Muscle of leg (tissue), 11 donors: ENCODE data around the gene SLC38A1. TPM values are rescaled to one million over a fixed set of nuclear protein-coding genes. Genes with fewer than 3 reads are reported as not detected.

Experiments
- DNase-seq: peaks from one replicate; pipeline ENCODE4 v3.0.0; 2013
- H3K27ac ChIP-seq: one replicate; pipeline ENCODE4 v1.5.1; 2013; ENCODE audit warnings: mild to moderate bottlenecking, low read length, control low read depth
- H3K27me3 ChIP-seq: one replicate; pipeline ENCODE4 v1.6.1; 2013; ENCODE audit warnings: low read length; ENCODE audit not compliant: control insufficient read depth, insufficient read depth
- H3K36me3 ChIP-seq: one replicate; pipeline ENCODE4 v1.6.1; 2013; ENCODE audit warnings: low read length; ENCODE audit not compliant: control insufficient read depth, insufficient read depth
- H3K4me1 ChIP-seq: one replicate; pipeline ENCODE4 v1.6.1; 2013; ENCODE audit warnings: low read length; ENCODE audit not compliant: control insufficient read depth, insufficient read depth
- H3K4me3 ChIP-seq: one replicate; pipeline ENCODE4 v1.5.1; 2013; ENCODE audit warnings: low read length, control low read depth
- H3K9me3 ChIP-seq: replicated peaks from 2 replicates; pipeline ENCODE4 v1.6.1; 2013; ENCODE audit warnings: low read depth, low read length; ENCODE audit not compliant: control insufficient read depth
- WGBS: methylation state at CpG from one replicate; pipeline ENCODE4 v1.1.5; 2013; ENCODE audit warnings: missing lambda C conversion rate; ENCODE audit not compliant: insufficient coverage; 5-methylcytosine and 5-hydroxymethylcytosine counted together
- polyA plus RNA-seq, 8 donors: library from polyadenylated mRNA; unstranded; fragments of 120-200 nt; gene quantifications; one replicate each; pipeline versions ENCODE4 v1.2.1 to v1.2.3, GENCODE V29; 2013; ENCODE audit warnings: inconsistent platforms in 1 of 8, low replicate concordance in 1 of 8; ENCODE audit not compliant: insufficient read length in 8 of 8, insufficient read depth in 1 of 8
- total RNA-seq: library from RNA; stranded (reverse); fragments of 120-200 nt; gene quantifications from one replicate; pipeline ENCODE4 v1.2.4, GENCODE V29; 2013

Gene SLC38A1
- total and polyA plus RNA-seq, 9 donors: 24.3 to 44.0 (median 31.1) TPM

DNA sequence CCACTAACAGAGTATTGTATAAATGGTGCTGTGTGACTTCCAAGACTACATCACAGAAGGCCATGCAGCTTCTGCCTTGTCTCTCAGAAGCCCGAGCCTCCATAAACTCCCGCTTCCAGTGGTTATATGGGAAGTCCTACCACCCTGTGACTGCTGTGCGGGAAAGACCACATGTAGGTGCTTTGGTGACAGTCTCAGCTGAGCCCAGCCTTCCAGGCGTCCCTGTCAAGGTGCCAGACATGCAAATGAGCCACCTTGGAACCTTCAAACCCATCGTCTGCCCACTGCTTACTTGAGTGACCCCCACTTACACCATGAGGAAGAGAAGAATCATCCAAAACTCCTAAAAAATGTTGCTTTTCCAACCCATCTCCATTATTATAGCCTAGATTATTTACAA lies 123.0 kb downstream of the SLC38A1 start:
- Histone ChIP-seq H3K9me3 (no peaks in the 10 kb centered on the region), H3K4me3 (no peak overlapping the region), H3K27ac (no peak overlapping the region), H3K27me3 (no peaks in the 10 kb centered on the region), H3K4me1 (no peaks in the 10 kb centered on the region), H3K36me3 (no peaks in the 10 kb centered on the region)
- 69% methylated on average over 3 of the region's 5 CpGs for WGBS
- DNase-seq: no peak

DNA sequence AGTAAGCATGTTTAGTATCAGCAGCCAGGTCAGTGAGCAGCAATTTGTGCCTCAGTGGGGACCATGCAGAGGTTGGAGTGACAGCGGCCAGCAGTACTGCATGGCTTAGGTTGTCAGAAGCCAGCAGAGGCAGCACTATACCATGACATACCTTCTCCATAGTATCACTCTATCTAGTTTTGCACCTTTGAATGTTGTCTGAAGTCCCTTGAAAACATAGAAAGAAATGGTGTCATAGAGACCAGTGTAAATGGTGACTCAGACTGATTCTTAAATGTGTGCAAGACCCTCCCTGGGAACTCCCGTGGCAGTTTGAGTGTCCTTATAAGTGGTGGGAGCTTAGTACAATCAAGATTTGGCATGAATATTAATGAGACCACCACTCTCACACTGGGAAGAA lies 124.4 kb downstream of the SLC38A1 start:
- Histone ChIP-seq H3K9me3 (no peaks in the 10 kb centered on the region), H3K27ac (no peak overlapping the region), H3K36me3 (no peaks in the 10 kb centered on the region), H3K27me3 (no peaks in the 10 kb centered on the region), H3K4me1 (no peaks in the 10 kb centered on the region), H3K4me3 (no peak overlapping the region)
- no peak for DNase-seq
- 80% methylated on average over 1 of the region's 2 CpGs for WGBS

DNA sequence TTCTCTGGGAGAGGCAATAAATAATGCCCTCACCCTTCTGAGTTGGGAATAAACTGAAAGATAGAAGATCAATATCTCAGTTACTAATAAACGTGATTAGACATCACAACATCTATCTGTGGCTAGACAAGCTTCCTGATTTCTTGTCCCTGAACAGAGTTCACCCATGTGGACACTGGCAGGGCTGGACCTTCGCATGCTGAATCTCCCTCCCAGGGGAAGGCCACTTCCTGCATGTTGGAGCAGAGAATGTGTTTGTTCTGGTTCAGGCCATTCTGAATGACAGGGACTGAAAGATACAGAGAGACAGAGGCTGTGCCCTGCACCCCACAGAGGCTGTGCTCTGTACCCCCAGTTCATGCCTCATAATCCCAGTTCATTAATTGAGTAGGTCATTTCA lies 132.6 kb downstream of the SLC38A1 start:
- Histone ChIP-seq H3K27me3 (no peaks in the 10 kb centered on the region), H3K4me1 (no peaks in the 10 kb centered on the region), H3K36me3 (no peaks in the 10 kb centered on the region), H3K4me3 (no peak overlapping the region), H3K9me3 (no peaks in the 10 kb centered on the region), H3K27ac (no peak overlapping the region)
- DNase-seq: no peak
- 60% methylated on average over 1 of the region's 2 CpGs for WGBS

DNA sequence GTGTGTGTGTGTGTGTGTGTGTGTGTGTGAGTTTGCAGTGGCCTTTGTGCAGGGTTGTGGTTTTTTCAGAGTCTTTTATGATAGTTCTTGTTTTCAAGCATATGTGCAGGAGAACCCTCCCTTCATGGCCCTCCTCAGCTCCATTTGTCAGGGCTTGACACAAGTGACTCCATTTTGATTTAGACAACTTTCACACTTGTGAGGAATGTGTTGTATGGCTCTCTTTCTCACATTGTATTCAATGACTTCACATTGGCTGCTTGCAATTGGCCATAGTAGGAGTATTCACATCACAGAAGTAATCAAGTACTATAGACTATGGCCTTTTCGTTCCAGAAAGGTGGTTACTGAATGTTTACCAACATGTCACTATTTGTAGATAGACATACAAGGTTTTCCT lies 133.1 kb downstream of the SLC38A1 start:
- WGBS: no CpG with 5 or more reads among the region's 1 CpG
- no peak overlapping the region for H3K4me3 ChIP-seq
- no peaks in the 10 kb centered on the region for H3K27me3 ChIP-seq
- no peak for DNase-seq
- no peaks in the 10 kb centered on the region for H3K9me3 ChIP-seq
- H3K27ac ChIP-seq: no peak overlapping the region
- no peaks in the 10 kb centered on the region for H3K4me1 ChIP-seq
- no peaks in the 10 kb centered on the region for H3K36me3 ChIP-seq

DNA sequence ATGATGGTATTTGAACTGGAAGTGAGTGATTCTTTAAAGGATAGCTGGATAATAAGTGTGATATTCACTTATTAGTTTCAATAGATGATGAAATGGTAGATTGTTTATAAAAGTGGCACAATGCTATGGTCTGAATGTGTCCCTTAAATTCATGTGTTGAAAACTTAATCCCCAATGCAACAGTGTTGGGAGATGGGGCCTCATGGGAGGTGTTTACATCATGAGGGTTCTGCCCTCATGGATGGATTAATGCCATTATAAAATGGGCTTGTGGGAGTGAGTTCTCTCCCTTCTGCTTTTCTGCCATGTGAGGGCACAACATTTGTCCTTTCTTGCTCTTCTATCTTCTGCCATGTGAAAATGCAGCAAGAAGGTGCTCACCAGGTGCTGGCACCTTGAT lies 134.0 kb downstream of the SLC38A1 start:
- Histone ChIP-seq H3K4me1 (no peaks in the 10 kb centered on the region), H3K9me3 (no peaks in the 10 kb centered on the region), H3K27ac (no peak overlapping the region), H3K36me3 (no peaks in the 10 kb centered on the region), H3K27me3 (no peaks in the 10 kb centered on the region), H3K4me3 (no peak overlapping the region)
- DNase-seq: no peak

DNA sequence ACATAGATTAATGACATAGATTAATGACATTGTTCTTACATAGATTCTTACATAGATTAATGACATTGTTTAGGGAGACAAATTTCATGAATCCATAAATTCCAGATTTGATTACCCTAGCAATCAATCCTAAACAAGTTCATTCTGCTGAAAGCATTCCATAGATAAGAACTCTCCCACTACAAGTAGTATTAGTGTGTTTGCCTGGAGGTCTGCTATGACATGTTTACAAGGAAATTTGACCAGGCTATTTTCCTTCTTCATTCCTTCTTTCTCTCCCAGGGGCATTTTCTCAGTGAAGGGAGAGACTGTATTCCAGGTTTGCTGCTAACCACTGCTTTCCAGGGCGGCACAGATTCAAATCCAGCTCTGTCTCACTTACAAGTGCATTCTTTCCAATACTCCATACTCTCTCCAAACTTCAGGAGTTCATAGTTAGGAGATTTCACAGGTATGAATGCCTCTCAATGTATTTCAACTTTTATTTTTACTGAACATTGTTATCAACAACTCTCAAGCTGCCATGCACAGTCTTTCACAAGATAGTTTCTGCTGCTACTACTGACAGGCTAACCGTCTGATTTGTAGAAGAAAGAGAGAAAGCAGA lies 134.5 kb downstream of the SLC38A1 start:
- Histone ChIP-seq H3K36me3 (no peaks in the 10 kb centered on the region), H3K27ac (no peak overlapping the region), H3K4me1 (no peaks in the 10 kb centered on the region), H3K27me3 (no peaks in the 10 kb centered on the region), H3K9me3 (no peaks in the 10 kb centered on the region), H3K4me3 (no peak overlapping the region)
- 60% methylated on average over 1 of the region's 2 CpGs for WGBS
- no peak for DNase-seq

DNA sequence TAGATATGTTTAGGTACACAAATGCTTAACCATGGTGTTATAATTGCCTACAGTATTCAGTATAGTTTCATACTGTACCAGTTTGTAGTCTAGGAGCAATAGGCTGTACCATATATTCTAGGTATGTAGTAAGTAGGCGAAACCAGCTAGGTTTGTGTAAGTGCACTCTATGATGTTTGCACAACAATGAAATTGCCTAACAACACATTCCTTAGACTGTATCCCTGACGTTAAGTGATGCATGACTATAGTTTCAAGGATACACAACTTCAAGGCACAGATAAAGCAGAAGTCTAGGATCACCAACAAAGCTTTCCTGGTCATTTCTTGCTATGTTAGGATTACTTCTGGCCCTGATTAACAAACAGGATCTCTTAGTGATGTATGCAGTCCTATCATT lies 135.1 kb downstream of the SLC38A1 start:
- no peaks in the 10 kb centered on the region for H3K9me3 ChIP-seq
- H3K4me3 ChIP-seq: no peak overlapping the region
- no peaks in the 10 kb centered on the region for H3K4me1 ChIP-seq
- WGBS: no CpG with 5 or more reads among the region's 2 CpGs
- H3K36me3 ChIP-seq: no peaks in the 10 kb centered on the region
- H3K27me3 ChIP-seq: no peaks in the 10 kb centered on the region
- H3K27ac ChIP-seq: no peak overlapping the region
- no peak for DNase-seq

Other genes starting within 250 kb of the SLC38A1 start
- 107 TPM for gene SLC38A2, start 103.7 kb upstream of the SLC38A1 start, total RNA-seq
- 100 to 1,000 TPM in 4 of 8 donors, 10 to 100 TPM in 4; 66.1 to 130 (median 100) TPM for gene SLC38A2, start 103.7 kb upstream of the SLC38A1 start, polyA plus RNA-seq